Fibroblast of the conjunctiva (primary cell): ENCODE measurements around the gene SH3GL3.

Experiments used
- DNase-seq: peaks from one replicate; pipeline ENCODE4 v3.0.0-alpha.2; 2010; ENCODE audit warnings: low read depth

Gene SH3GL3

GRCh38 chr15:83446904-83447709 is at the start of gene SH3GL3:
TSS of gene SH3GL3 (plus strand) at chr15:83447341. CDS start at chr15:83447534, 193 bp downstream.
- peak; percentile 42 for DNase-seq

GRCh38 chr15:83398626-83399025 is 48.5 kb upstream of the SH3GL3 start:
- no peak for DNase-seq

- no peak for DNase-seq
Observed at GRCh38 chr15:83404121-83404520, 43.0 kb upstream of the SH3GL3 start.

GRCh38 chr15:83410532-83410931 is 36.6 kb upstream of the SH3GL3 start:
- no peak for DNase-seq

- no peak for DNase-seq
Observed at GRCh38 chr15:83413054-83413719, 34.0 kb upstream of the SH3GL3 start.

GRCh38 chr15:83422081-83422480 is 25.1 kb upstream of the SH3GL3 start:
- DNase-seq: no peak

GRCh38 chr15:83422541-83422940 is 24.6 kb upstream of the SH3GL3 start:
- no peak for DNase-seq

GRCh38 chr15:83424101-83424500 is 23.0 kb upstream of the SH3GL3 start:
- no peak for DNase-seq

- no peak for DNase-seq
Observed at GRCh38 chr15:83430441-83430840, 16.7 kb upstream of the SH3GL3 start.

- DNase-seq: no peak
Observed at GRCh38 chr15:83431521-83431920, 15.6 kb upstream of the SH3GL3 start.

GRCh38 chr15:83435202-83435601 is 11.9 kb upstream of the SH3GL3 start:
- DNase-seq: no peak

GRCh38 chr15:83435782-83436181 is 11.4 kb upstream of the SH3GL3 start:
- DNase-seq: no peak

GRCh38 chr15:83436513-83437158 is 10.5 kb upstream of the SH3GL3 start:
- DNase-seq: peak; percentile 63

- no peak for DNase-seq
Observed at GRCh38 chr15:83443076-83443847, 3.9 kb upstream of the SH3GL3 start.

GRCh38 chr15:83444936-83445335 is 2.2 kb upstream of the SH3GL3 start:
- DNase-seq: no peak

- DNase-seq: no peak
Observed at GRCh38 chr15:83445643-83446042, 1.5 kb upstream of the SH3GL3 start.

- no peak for DNase-seq
Observed at GRCh38 chr15:83446417-83446816, 724 bp upstream of the SH3GL3 start.

GRCh38 chr15:83449250-83449671 is 2.1 kb downstream of the SH3GL3 start:
- no peak for DNase-seq

GRCh38 chr15:83449937-83450506 is 2.9 kb downstream of the SH3GL3 start:
- DNase-seq: peak; percentile 55

- DNase-seq: no peak
Observed at GRCh38 chr15:83457149-83457548, 10.0 kb downstream of the SH3GL3 start.

- no peak for DNase-seq
Observed at GRCh38 chr15:83458381-83458780, 11.2 kb downstream of the SH3GL3 start.

- DNase-seq: no peak
Observed at GRCh38 chr15:83462026-83462425, 14.9 kb downstream of the SH3GL3 start.
